BE2C (cell line): ENCODE measurements around the gene HS6ST1.
"Not testable (repeated sequence)": the region's sequence is repeated elsewhere in the genome, so short reads cannot be mapped to it uniquely, and the experiment has no call there.

Experiments used
- DNase-seq: peaks from one replicate; pipeline ENCODE4 v3.0.0-alpha.2; 2020
- H3K27me3 ChIP-seq: fragments of 250-450 bp; sonication (Bioruptor Pico); 2 replicates; pipeline ENCODE4 v1.5.1; 2020; ENCODE audit warnings: mild to moderate bottlenecking
- H3K36me3 ChIP-seq: fragments of 250-450 bp; sonication (Bioruptor Pico); 2 replicates; pipeline ENCODE4 v1.5.1; 2020; ENCODE audit warnings: mild to moderate bottlenecking
- H3K4me1 ChIP-seq: fragments of 250-450 bp; sonication (Bioruptor Pico); 2 replicates; pipeline ENCODE4 v1.5.1; 2020
- H3K4me3 ChIP-seq: 2 replicates; pipeline ENCODE4 v1.5.1; 2011; ENCODE audit warnings: low read depth, low read length
- H3K9me3 ChIP-seq: fragments of 250-450 bp; sonication (Bioruptor Pico); 2 replicates; pipeline ENCODE4 v1.5.1; 2020
- TF ChIP-seq, protein P1 (sequence below): IDR thresholded peaks from 2 replicates; pipeline ENCODE4 v1.5.1; 2012; ENCODE audit warnings: mild to moderate bottlenecking, low read depth, low read length

The HS6ST1 gene

DNA sequence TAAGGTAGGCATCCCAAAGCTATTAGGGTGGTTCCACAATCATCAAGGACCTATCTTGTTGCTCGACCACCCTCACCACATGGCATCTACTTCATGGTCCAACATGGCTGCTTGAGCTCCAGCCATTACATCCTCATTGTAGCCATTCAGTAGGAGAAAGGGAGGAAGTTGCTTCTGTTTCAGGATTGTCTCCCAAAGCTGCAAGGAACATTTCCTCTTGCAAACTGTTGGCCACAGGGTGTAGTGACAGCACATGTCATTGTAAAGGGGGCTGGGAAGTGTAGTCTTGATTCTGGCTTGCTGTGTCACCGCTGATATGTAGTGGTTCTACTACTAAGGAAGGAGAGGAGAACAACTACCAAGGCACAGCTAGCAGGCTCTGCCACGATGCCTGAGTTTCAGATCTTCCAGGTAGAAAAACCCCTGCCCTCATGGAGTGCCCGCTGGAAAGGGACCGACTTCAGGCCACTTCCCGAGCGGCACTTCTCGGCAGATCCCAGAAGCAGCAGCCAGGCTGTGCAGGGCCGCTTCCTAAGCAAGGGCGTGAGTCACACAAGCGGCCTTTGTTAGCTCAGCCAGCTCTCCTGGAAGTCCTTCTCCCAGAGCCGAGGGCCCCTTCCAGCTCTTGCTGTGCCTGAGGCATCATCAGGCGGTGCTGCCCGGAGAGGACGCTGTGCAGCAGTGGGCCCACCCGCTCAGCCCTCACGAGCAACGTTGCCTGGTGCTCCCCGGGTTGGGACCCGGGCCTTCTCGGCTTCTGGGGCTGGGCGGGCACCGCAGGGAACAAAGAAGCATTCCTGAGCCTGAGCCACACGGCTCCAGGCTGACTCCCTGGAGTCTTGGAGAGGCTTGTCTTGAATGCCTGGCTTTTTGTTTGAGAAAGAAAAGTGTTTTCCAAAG, 58.2 kb downstream of the HS6ST1 start:
- no peak for DNase-seq
- H3K9me3 ChIP-seq = no peaks in the 10 kb centered on the region
- H3K27me3 ChIP-seq = no peaks in the 10 kb centered on the region
- no peaks in the 10 kb centered on the region for H3K36me3 ChIP-seq
- no peak overlapping the region for H3K4me3 ChIP-seq
- TF ChIP-seq, protein P1, sequence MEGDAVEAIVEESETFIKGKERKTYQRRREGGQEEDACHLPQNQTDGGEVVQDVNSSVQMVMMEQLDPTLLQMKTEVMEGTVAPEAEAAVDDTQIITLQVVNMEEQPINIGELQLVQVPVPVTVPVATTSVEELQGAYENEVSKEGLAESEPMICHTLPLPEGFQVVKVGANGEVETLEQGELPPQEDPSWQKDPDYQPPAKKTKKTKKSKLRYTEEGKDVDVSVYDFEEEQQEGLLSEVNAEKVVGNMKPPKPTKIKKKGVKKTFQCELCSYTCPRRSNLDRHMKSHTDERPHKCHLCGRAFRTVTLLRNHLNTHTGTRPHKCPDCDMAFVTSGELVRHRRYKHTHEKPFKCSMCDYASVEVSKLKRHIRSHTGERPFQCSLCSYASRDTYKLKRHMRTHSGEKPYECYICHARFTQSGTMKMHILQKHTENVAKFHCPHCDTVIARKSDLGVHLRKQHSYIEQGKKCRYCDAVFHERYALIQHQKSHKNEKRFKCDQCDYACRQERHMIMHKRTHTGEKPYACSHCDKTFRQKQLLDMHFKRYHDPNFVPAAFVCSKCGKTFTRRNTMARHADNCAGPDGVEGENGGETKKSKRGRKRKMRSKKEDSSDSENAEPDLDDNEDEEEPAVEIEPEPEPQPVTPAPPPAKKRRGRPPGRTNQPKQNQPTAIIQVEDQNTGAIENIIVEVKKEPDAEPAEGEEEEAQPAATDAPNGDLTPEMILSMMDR = no peak
- no peaks in the 10 kb centered on the region for H3K4me1 ChIP-seq

- no peaks in the 10 kb centered on the region for H3K36me3 ChIP-seq
- no peaks in the 10 kb centered on the region for H3K4me1 ChIP-seq
- TF ChIP-seq, protein P1 = no peak
Measured at GRCh38 chr2:128259585-128259984, 59.1 kb downstream of the HS6ST1 start.

DNA sequence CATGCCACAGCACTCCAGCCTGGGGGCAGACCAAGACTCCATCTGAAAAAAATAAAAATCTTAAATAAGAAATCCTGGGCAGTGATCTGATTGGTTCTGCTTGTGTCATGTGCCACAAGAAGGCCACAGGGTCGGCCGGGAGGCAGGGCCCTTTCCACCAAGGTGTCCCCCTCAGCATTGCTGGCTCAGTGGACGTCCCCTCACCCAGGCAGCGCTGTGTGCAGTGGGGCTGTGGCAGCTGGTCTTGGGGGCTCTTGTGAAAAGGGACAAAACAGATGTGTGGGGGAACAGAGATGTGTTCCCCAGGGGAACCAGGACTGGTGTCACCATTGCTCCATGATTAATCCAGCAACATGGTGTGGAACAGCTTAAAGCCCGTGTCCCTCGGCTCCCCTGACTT, 60.5 kb downstream of the HS6ST1 start:
- TF ChIP-seq, protein P1 = no peak
- Histone ChIP-seq H3K36me3 (no peaks in the 10 kb centered on the region), H3K4me3 (no peak overlapping the region), H3K9me3 (no peaks in the 10 kb centered on the region), H3K27me3 (no peaks in the 10 kb centered on the region), H3K4me1 (no peaks in the 10 kb centered on the region)
- no peak for DNase-seq

More at GRCh38 chr2:128259585-128259984, 59.1 kb downstream of the HS6ST1 start:
- DNase-seq = no peak
- Histone ChIP-seq H3K4me3 (no peak overlapping the region), H3K27me3 (no peaks in the 10 kb centered on the region), H3K9me3 (no peaks in the 10 kb centered on the region)

DNA sequence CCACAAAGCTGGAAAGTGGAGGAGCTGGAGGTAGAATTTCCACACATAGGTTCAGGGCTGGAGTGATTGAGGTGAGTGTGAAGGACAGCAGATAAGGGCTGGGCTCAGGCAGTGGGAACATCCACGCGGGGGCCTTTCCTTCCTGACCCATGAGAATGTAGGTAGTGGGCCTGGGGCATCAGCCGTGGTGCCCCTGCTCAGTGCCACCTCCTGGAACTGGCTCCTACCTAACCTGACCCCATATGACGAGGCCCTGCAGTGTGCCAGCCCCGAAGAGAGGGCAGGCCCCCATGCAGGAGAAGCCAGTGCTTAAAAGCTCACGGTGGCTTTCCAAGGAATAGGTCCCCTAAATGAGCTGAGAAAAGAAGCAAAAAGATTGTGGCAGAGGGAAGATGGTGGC, 66.2 kb downstream of the HS6ST1 start:
- TF ChIP-seq, protein P1 = no peak
- Histone ChIP-seq H3K27me3 (no peaks in the 10 kb centered on the region), H3K36me3 (no peaks in the 10 kb centered on the region), H3K4me1 (no peaks in the 10 kb centered on the region), H3K4me3 (no peak overlapping the region), H3K9me3 (no peaks in the 10 kb centered on the region)
- no peak for DNase-seq

GRCh38 chr2:128252086-128252485, 66.6 kb downstream of the HS6ST1 start:
- H3K4me3 ChIP-seq, DNase-seq: not testable (repeated sequence)

DNA sequence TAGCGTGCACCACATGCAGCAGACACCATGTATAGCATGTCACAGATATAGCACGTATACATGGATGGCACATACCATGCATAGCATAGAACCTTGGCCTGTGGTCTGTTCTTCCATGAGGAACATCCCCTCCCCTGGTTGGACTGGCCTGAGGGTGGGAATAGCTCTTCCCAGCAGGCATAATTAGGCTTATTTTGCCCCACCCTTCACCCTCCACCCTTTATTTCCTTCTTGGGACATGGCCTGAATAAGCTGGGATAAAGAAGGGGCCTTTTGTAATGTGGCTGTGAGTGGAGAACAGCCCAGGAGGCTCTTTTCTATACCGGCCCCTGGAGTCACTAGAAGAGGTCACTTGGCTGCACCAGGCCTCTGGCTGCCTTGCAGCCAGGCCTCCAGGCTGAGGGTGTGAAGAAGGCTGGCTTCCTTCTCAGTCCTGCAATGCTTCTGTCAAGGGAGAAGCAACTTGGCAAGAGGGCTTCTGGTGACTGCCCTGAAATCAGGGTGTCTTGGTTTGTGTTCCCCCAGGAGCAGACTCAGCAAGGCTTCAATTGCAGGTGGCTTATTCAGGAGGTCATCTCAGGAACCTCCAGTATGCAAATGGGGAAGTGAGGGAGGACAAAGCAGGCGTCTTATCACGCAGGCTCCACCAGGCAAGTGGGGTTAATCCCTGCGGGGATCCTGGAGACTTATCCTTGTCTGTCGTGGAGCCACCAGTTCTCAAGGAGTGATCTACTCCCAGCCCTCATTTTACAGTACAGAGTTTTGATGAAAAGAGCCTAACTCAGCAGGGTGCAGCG, 68.2 kb downstream of the HS6ST1 start:
- Histone ChIP-seq H3K4me3 (no peak overlapping the region), H3K4me1 (no peaks in the 10 kb centered on the region), H3K27me3 (no peaks in the 10 kb centered on the region), H3K36me3 (no peaks in the 10 kb centered on the region), H3K9me3 (no peaks in the 10 kb centered on the region)
- TF ChIP-seq, protein P1 = no peak
- DNase-seq = no peak

More at GRCh38 chr2:128252086-128252485, 66.6 kb downstream of the HS6ST1 start:
- H3K36me3 ChIP-seq, H3K27me3 ChIP-seq, H3K4me1 ChIP-seq, H3K9me3 ChIP-seq: not testable (repeated sequence)
